ENCODE measurements around the gene C3. TPM values are rescaled to one million over a fixed set of nuclear protein-coding genes. Genes with fewer than 3 reads are reported as not detected.

Gene C3
- total RNA-seq, 4 donors from 2014 or later = 50.1 to 351 (median 194) TPM

GRCh38 chr19:6707658-6708018 is 12.8 kb downstream of the C3 start:
- in situ Hi-C loops (cut with MboI; ENCODE audit: low pct_ligation_motif_present in 1 of 4, low pct_unique_long_range_greater_than_20kb in 1 of 4, low sequenced_read_pairs in 3 of 4) = loop anchor here in 1 of 4 donors (25.0 kb wide), 1 partner anchor 155 kb away; no protein-coding TSS in a partner anchor
- Histone ChIP-seq H3K4me1 (no peaks in the 10 kb centered on the region), H3K36me3 (no peaks in the 10 kb centered on the region), H3K27me3 (peaks cover 31% of the 10 kb centered on the region), H3K27ac (no peak overlapping the region), H3K9me3 (no peaks in the 10 kb centered on the region), H3K4me3 (no peak overlapping the region)
- TF ChIP-seq POLR2AphosphoS5 (IDR thresholded peaks at IDR 0.05) (no peak), CTCF (IDR thresholded peaks at IDR 0.05) (no peak), EP300 (IDR thresholded peaks at IDR 0.05; ENCODE audit: low read depth) (no peak), POLR2A (IDR thresholded peaks at IDR 0.05) (no peak)
- 85 to 100% methylated on average over 1 to 12 of the region's 16 CpGs for whole genome bisulfite sequencing, 2 donors (ENCODE audit: low coverage in 1 of 2)
- no peak for DNase-seq
- intact Hi-C loops (cut with DNase I; ENCODE audit: low total_unique reads) = no loop called here

DNA sequence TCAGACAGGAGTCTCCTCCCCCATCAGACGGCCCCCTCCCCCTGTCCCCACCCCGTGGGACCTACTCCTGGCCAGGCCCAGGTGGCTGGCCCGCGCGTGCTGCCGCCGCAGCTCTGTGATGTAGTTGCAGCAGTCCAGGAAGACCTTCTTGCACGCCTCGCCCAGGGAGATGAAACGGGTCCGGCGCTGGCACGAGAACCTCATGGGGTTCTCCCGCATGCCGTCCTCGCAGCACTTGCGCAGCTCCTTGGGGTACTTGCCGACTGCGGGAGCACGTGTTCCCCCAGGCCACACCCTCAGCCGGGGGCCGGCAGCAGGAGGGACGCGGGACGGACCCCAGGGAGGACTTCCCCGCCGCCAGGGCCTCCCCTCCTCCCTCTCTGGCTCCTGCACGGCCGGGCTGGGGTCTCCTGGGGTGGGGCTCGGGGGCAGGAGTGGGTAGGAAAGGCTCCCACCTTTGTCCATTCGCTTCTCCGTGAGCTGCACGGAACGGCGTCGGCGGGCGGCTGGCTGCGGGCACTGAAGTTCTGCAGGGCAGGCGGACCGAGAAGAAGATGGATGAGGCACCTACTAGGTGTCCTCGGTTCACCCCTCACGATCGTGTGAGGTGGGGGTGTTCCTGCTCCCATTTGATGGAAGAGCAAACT is 13.3 kb downstream of the C3 start:
- in situ Hi-C loops (cut with MboI; ENCODE audit: low pct_ligation_motif_present in 1 of 4, low pct_unique_long_range_greater_than_20kb in 1 of 4, low sequenced_read_pairs in 3 of 4) = loop anchor here in 1 of 4 donors (25.0 kb wide), 1 partner anchor 155 kb away; no protein-coding TSS in a partner anchor
- Histone ChIP-seq H3K4me1 (no peaks in the 10 kb centered on the region), H3K9me3 (no peaks in the 10 kb centered on the region), H3K36me3 (no peaks in the 10 kb centered on the region), H3K27ac (no peak overlapping the region), H3K4me3 (no peak overlapping the region), H3K27me3 (peaks cover 31% of the 10 kb centered on the region)
- WGBS, 2 donors (ENCODE audit: low coverage in 1 of 2) = 92% methylated on average over 42 of the region's 44 CpGs; no CpG with 5 or more reads in 1 of the 2 donors
- intact Hi-C loops (cut with DNase I; ENCODE audit: low total_unique reads) = no loop called here
- DNase-seq = no peak
- TF ChIP-seq CTCF (IDR thresholded peaks at IDR 0.05) (no peak), EP300 (IDR thresholded peaks at IDR 0.05; ENCODE audit: low read depth) (no peak), POLR2AphosphoS5 (IDR thresholded peaks at IDR 0.05) (no peak), POLR2A (IDR thresholded peaks at IDR 0.05) (no peak)

GRCh38 chr19:6706633-6706958 is 13.9 kb downstream of the C3 start:
- intact Hi-C loops (cut with DNase I; ENCODE audit: low total_unique reads) = no loop called here
- TF ChIP-seq POLR2AphosphoS5 (IDR thresholded peaks at IDR 0.05) = no peak
- no peak for TF ChIP-seq EP300 (IDR thresholded peaks at IDR 0.05; ENCODE audit: low read depth)
- TF ChIP-seq CTCF (IDR thresholded peaks at IDR 0.05) = no peak
- no peak for TF ChIP-seq POLR2A (IDR thresholded peaks at IDR 0.05)

DNA sequence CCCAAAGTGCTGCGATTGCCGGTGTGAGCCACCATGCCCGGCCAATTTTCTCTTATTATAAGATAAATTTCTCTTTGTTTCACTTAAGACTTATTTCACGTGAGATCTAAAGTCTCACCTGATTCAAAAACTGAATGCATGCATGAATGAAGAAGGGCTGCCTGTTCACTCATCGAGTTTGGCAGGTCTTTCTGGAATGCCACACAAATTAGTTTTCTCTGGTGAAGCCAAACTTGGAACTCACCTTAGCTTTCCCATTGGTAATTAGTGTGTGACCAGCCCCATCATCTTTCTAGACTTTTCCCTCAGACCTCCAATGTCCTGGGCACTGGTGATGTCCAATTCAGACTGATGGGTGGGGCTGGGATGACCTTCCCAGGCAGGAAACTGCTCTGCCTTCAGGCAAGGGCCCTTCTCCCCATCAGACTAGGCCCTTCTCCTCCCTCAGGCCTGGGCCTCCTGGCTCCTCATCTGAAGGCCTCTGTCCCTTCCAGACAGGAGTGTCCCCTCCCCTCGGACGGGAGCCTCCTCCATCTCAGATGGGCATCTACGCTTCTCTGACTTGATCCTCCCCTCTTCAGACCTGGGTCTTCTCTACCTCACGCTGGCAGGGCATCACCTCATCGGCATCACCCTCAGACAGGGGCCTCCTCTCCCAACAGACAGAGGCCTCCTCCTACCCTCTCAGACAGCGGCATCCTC is 14.4 kb downstream of the C3 start:
- peaks cover 26% of the 10 kb centered on the region for H3K27me3 ChIP-seq
- no peaks in the 10 kb centered on the region for H3K36me3 ChIP-seq
- in situ Hi-C loops (cut with MboI; ENCODE audit: low pct_ligation_motif_present in 1 of 4, low pct_unique_long_range_greater_than_20kb in 1 of 4, low sequenced_read_pairs in 3 of 4) (loop anchor here in 1 of 4 donors (25.0 kb wide), 1 partner anchor 156 kb away; no protein-coding TSS in a partner anchor), intact Hi-C loops (cut with DNase I; ENCODE audit: low total_unique reads) (no loop called here)
- no peak overlapping the region for H3K27ac ChIP-seq
- 85 to 88% methylated on average over 6 to 11 of the region's 11 CpGs for WGBS, 2 donors (ENCODE audit: low coverage in 1 of 2)
- TF ChIP-seq CTCF (IDR thresholded peaks at IDR 0.05) (no peak), POLR2A (IDR thresholded peaks at IDR 0.05) (no peak), EP300 (IDR thresholded peaks at IDR 0.05; ENCODE audit: low read depth) (no peak), POLR2AphosphoS5 (IDR thresholded peaks at IDR 0.05) (no peak)
- no peak overlapping the region for H3K4me3 ChIP-seq
- no peaks in the 10 kb centered on the region for H3K4me1 ChIP-seq
- no peaks in the 10 kb centered on the region for H3K9me3 ChIP-seq
- no peak for DNase-seq

More at GRCh38 chr19:6706633-6706958, 13.9 kb downstream of the C3 start:
- Histone ChIP-seq H3K27me3 (peaks cover 31% of the 10 kb centered on the region), H3K4me1 (no peaks in the 10 kb centered on the region), H3K36me3 (no peaks in the 10 kb centered on the region), H3K9me3 (no peaks in the 10 kb centered on the region), H3K4me3 (no peak overlapping the region), H3K27ac (no peak overlapping the region)
- 40 to 55% methylated on average over 1 to 3 of the region's 3 CpGs for WGBS, 2 donors (ENCODE audit: low coverage in 1 of 2)
- no peak for DNase-seq
- in situ Hi-C loops (cut with MboI; ENCODE audit: low pct_ligation_motif_present in 1 of 4, low pct_unique_long_range_greater_than_20kb in 1 of 4, low sequenced_read_pairs in 3 of 4) = loop anchor here in 1 of 4 donors (25.0 kb wide), 1 partner anchor 156 kb away; no protein-coding TSS in a partner anchor

Measured in transverse colon (tissue), 4 donors.